GM18511 (cell line): ENCODE data around the gene CCDC158.
"Not testable (repeated sequence)": the region's sequence is repeated elsewhere in the genome, so short reads cannot be mapped to it uniquely, and the experiment has no call there.

Experiments used
- ATAC-seq: cut with Tn5 transposase; IDR thresholded peaks from one replicate; pipeline ENCODE4 v1.9.1; 2021; ENCODE audit warnings: mild to moderate bottlenecking, moderate library complexity; ENCODE audit not compliant: unreplicated experiment

Gene CCDC158

DNA sequence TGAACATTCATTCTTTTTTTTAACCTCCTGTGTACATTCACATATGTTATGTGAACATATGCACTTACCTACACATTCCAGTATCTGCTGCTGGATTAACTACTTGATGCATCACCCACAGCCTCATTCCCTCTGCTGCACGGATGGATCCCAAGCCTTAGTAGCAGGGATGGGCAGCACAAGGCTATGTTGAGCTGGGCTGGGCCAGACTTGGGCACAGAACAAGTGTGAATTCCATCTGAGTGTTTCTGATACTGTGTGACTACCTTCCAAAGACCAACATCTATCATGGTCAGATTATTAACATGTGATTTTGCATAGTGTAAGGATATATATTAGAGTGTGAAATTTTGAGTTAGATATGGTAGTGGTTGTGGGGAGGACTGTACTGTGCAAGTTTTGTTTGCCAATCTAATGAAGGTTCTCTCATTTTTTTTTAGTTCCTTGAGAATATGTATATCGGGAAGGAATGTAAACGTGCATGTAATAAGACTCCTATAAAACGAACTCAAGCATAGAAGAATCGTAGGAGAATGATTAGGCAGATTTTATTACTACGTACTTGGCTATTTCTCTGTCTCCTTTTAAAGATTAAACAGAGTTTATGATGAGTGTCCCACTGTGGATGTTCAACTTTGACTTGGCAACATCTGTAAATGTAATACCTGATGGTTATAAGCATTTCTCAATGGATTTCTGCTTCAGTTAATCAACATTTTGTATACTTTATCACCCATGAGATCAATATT, 137.8 kb downstream of the CCDC158 start:
- no peak for ATAC-seq

DNA sequence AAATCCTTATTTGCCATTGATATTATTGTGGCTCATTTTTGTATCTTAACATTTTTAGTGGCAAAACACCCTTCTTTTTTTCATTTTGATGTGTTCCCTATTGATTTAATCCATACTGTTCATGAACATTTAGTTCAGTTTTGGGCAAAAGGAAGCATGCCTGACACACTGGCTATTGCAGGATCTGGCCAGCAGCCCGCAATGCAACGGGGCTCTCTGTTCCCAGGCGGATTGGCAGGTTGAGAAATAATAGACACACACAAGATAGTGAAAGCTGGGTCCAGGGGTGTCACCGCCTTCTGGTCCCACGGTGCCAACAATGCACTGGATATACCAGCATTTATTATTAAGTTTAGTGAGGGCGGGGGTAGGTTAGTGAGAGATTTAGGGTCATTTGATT, 139.3 kb downstream of the CCDC158 start:
- ATAC-seq = not testable (repeated sequence)

DNA sequence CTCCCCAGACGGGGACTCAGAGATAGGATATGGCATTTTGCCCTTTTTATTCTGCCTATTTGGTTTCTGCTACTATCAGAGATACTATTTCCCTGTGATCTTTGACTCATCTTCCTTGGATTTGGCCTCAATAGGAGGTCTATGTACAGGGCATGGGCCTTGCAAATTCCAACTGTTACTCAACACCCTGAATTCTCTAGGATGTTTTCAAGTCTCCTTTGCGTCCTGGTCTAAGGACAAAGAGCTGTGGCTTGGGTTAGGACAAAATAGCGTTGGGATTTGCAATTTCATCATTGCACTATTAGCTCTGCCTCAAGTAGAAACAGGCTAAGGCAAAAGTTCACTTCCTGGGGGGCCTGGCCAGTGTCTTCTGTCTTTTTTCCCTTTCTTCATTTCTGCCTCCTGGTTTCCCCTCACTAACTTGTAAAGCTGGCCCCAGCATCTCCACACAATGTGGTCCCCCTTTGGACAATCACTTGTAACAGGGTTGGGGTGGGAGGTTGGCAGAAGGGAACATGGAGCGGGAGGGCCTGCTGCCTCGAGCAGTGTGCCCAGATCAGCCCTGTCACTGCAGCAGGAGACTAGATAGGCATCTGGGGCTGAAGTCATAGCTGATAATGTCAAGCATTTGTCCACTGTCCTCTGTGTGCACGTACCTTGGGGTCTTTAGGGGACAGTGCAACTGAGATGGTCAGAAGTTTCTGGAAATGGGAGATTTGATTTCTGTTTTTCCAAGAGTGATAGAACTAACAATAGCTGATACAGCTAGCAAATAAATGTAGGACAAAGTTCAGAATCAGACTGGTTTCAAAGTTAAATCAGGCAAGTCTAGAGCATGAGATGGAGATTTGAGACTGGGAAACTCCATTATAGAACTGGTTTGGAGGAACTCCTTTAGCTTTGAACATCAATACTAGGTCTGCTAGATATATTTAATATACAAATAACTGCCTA, 140.2 kb downstream of the CCDC158 start:
- no peak for ATAC-seq

DNA sequence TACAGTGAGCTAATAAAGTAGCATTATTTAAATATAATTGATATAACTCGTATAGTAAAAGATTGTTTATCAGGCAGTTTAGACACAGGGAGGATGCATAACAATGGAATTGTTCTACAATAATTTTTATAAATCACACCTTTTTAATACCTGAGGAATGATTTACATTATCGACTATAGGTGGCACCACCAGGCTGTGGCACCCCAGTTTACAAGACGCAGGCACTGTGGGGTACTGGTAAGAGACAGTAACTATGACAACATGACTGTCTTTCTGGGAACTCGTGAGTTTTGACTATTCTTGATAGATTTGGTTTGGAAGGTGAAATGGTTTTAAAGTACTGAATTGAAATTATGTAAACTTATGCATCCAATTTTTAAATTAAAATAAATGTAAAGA, 141.5 kb downstream of the CCDC158 start:
- ATAC-seq = no peak

DNA sequence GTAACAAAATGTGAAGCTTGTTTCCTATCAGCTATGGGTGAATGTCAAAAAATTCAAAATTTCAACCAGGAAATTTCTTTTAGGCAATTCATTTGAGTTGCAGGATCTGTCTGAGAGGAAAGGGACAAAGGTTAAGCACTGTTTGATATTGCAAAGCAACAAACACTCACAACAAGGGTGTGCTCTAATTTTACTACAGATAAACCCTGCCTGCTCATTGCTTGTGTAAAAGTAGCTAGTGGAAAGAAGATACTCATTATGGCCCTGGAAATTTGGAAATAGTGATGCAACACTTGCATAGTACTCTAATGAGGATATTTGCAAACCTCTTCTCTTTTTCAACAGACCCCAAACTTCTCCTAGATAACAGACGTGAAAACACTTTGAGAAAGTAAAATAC, 142.4 kb downstream of the CCDC158 start:
- no peak for ATAC-seq

DNA sequence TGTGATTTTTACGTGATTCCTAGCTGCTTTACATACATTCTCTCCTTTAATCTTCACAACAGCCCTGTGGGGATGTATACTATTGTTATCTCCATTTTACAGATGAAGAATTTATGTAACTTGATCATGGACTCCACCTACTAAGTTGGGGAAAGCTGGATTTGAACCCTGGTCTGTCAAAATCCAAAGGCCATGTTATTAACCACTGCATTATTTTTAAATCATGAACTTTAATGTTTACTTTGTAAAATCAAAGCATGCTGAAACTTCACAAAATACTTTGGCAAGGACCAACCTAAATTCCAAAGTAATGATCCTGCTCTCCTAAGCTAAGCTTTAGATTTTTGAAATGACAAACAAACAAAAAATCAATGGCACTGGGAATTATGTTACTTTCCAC, 143.3 kb downstream of the CCDC158 start:
- ATAC-seq = no peak

DNA sequence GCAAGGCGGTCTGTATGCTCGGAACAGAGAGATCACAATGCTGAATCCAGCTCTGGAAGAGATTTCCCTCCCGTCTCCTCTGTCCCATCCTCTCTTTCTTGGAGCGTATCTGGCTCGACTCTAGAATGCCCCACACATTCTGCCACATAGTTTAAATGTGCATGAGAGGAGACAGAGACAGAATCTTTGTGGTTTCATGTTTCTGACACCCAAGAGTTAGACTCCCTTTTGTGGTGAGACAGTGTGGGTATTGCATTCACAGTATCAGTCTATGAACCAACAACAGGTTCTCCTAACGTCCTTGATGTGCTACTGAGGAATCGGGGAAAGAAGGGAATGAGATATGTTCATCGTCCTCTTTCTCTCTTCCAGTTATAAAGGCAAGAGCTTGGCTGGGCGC, 144.1 kb downstream of the CCDC158 start:
- no peak for ATAC-seq

DNA sequence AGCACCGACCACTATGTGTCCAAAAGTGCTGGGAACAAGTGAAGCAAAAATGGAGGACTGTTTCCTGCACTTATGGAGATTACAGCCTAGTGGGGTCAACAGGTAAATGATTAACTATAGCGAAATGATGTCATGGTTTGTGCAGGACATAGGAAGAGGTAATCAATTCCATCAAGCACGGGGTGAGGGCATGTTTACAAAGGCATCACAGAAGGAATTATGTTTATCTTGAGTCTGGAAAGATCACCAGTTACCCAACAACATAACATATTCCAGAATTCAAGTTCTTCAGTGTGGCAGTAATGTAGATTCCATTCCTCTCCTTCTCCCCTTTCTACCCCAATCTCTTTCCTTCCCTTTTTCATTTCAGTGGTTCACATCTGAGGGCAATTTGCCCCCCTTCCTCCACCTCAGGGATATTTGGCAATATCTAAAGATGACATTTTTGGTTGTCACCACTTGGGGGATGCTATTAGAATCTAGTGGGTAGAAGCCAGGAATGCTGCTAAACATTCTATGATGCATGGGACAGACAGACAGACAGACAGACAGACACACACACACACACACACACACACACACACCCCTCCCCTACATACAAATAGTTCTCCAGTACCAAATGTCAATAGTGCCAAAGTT, 145.3 kb downstream of the CCDC158 start:
- ATAC-seq = no peak

DNA sequence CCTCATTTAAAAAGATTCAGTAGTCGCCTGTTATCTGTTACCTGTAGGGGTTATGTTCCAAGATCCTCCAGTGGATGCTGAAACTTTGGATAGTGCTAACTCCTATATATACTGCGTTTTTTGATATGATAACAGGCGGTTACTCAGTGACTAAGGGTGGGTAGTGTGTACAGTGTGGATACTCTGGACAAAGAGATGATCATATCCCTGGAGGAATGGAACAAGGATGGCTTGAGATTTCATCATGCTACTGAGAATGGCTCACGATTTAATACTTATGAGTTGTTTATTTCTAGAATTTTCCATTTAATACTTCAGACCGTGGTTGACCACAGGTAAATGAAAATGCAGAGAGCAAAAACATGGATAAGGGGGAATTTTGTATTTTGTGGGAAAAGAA, 147.9 kb downstream of the CCDC158 start:
- no peak for ATAC-seq

DNA sequence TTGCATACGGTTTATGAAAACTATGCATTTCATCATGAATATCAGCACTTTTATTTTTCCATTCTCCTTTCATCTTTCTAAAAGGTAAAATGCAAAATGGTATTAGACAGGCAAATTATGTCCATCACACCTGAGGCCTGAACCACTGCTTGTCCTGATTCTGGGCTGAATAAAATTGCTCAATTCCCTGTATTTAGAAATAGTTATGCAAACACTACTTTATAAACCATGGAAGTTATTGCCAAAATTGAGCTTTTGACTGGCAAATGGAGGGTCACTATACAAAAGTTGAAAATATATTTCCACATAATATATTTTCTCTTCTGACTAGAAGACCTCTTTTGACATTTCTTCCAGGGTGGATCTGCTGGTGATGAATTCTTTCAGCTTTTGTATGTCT, 148.4 kb downstream of the CCDC158 start:
- no peak for ATAC-seq

DNA sequence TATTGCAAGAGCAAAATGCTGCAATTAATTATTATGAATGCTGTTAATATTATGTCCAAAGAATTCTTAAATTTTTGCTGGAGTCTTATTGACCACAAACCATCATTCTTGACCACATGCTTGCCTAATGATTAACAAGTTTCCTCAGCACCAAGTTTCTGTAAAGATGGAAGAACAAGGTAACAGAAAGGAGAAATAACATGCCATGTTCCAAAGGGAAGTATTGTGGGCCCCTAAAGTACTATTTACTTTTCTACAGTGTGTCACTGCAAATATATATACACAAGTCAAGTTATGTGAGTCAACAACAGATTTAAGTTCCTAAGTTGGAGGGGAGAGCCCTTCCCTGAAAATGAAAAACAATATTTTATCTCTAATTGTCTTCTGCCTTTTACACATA, 148.9 kb downstream of the CCDC158 start:
- no peak for ATAC-seq

DNA sequence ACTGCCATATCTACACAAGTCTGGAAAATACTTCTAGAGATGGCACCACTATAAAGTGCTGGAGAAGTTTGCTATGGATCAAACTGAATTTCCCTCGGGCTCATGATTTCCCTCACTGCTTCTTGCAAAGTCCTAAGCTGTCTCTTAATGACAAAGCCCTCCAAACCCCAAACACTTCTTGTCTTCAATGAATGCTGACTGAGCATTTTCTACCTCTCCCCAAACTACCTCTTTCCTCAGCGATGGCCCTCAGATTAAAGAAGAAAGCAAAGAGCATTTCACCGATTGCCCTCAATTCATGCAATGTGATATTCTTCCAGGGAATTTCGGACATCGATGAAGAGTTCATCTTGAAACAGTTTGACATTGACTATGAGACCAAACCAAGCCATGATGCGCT, 149.7 kb downstream of the CCDC158 start:
- ATAC-seq = no peak

DNA sequence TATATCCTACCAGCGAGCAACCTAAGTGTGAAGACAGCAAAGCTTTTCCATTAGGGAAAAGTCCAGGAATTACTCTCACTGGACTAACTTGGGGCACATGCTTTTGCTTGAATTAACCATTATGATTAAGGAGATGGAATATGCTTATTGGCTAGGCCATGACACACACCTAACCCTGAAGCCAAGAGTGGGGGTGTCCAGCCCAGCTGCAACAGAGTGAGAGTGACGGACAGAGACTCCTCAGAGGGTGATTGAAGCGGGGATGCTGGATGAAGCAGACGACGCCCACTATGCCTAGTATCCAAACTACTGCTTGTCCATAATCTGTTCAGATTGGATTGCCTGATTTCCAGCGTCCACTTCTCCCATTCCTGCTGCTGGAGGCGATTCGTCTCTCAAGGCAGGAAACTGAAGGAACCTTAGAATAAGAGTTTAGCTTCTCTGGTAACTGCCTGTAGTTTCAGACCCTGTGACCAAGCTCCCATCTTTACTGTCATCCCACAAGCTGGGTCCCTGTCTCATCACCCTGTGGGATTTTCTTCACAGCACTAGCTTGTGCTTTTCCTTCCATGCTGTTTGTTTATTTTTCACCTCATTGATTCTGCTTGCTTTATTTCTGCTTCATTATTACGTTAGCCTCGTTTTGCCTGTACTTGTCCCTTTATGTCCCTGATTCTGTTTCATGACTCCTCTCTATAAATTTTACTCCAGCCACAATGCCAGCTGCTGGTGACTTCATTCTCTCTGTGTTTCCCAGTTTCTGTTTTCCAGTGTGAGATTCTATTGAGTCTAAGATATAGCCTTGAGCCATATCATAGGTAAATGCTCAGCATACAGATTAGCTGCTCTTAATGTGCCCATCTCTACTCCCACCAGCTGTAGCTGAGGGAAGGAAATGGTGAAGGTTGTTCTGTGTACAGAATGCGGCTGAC, 150.4 kb downstream of the CCDC158 start:
- ATAC-seq = no peak

DNA sequence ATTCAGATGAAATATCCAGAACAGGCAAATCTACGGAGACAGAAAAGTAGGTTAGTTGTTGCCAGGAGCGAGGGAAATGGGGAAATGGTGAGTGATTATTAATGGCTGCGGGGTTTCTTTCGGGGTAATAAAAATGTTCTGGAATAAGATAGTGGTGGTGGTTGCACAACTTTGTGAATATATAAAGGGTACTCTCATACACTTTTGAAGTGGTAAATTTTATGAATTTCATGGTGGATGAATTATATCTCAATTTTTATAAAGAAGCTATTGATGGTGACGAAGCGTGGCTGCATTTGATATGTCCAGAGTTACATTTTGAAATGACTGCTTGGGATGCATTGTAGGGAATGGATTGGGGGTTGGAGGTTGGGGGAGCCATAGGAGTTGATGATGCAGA, 153.1 kb downstream of the CCDC158 start:
- no peak for ATAC-seq

DNA sequence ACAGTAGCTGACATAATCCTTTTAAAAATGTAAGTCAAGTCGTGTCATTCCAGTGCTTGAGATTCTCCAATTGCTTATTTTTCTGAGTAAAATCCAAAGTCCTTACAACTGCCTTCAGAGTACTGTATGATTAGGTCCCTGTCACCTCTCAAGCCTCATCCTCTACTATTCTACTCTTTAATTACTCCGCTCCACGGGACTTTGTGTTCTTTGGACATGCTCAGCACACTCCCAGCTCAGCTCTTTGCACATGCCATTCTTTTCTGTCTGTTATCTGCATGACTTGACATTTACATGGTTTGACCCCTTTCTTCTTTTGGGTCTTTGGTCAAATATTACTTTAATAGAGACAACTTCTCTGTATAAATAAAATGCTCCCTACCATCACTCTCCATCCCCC, 154.3 kb downstream of the CCDC158 start:
- ATAC-seq = no peak

DNA sequence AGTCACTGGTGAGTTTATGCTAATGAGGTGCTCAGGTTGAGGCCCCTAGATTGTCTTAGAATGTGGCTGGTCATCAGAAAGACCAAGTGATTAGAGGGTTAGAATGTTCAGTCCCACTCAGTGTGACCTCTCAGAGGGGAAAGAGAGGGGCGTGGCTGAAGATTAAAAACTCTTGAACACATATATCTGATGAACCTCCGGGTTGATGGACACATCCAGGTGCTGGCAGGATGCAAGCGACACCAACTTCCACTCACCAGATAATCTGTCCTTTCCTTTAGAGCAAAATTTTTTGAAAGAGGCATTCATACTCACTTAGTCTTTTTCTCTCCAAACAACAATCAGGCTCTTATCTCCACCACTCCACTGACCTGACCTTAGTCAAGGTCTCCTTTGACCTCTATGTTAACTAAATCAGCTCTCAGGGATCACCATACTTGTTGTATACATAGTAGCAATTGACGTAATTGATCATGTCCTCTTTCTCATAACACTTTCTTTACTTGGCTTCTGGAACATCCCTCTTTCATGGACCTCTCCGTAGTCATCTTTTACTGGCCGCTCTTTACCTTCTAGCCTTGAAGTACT, 155.2 kb downstream of the CCDC158 start:
- ATAC-seq = no peak
